HG02973 (cell line): ENCODE results near the gene INMT.

ENCODE experiments used
- ATAC-seq: cut with Tn5 transposase; IDR thresholded peaks from one replicate; pipeline ENCODE4 v1.9.1; 2021; ENCODE audit warnings: moderate library complexity; ENCODE audit not compliant: unreplicated experiment

INMT gene

GRCh38 chr7:30727061-30727945 is 24.6 kb upstream of the INMT start:
- no peak for ATAC-seq

GRCh38 chr7:30728591-30729100 is 23.3 kb upstream of the INMT start:
- no peak for ATAC-seq

- ATAC-seq: no peak
These were observed 22.3 kb upstream of the INMT start for GRCh38 chr7:30729642-30730041.

- ATAC-seq: no peak
These were observed 21.8 kb upstream of the INMT start for GRCh38 chr7:30730097-30730496.

- ATAC-seq: no peak
These were observed 20.9 kb upstream of the INMT start for GRCh38 chr7:30730996-30731395.

GRCh38 chr7:30731581-30731980 is 20.4 kb upstream of the INMT start:
- no peak for ATAC-seq

- ATAC-seq: no peak
These were observed 19.3 kb upstream of the INMT start for GRCh38 chr7:30732606-30733005.

- no peak for ATAC-seq
These were observed 18.7 kb upstream of the INMT start for GRCh38 chr7:30733216-30733615.

GRCh38 chr7:30733691-30734090 is 18.2 kb upstream of the INMT start:
- no peak for ATAC-seq

GRCh38 chr7:30734497-30734896 is 17.4 kb upstream of the INMT start:
- no peak for ATAC-seq

- no peak for ATAC-seq
These were observed 16.3 kb upstream of the INMT start for GRCh38 chr7:30735631-30736030.

- ATAC-seq: no peak
These were observed 15.6 kb upstream of the INMT start for GRCh38 chr7:30736291-30736690.

- ATAC-seq: no peak
These were observed 13.7 kb upstream of the INMT start for GRCh38 chr7:30738026-30738915.

- ATAC-seq: no peak
These were observed 12.2 kb upstream of the INMT start for GRCh38 chr7:30739691-30740090.

- peak; percentile 64 for ATAC-seq
These were observed 11.3 kb upstream of the INMT start for GRCh38 chr7:30740417-30741181.

GRCh38 chr7:30741289-30741688 is 10.6 kb upstream of the INMT start:
- ATAC-seq: no peak

GRCh38 chr7:30743371-30744074 is 8.4 kb upstream of the INMT start:
- no peak for ATAC-seq

- no peak for ATAC-seq
These were observed 7.9 kb upstream of the INMT start for GRCh38 chr7:30744075-30744417.

- no peak for ATAC-seq
These were observed 6.5 kb upstream of the INMT start for GRCh38 chr7:30745261-30745941.

GRCh38 chr7:30750010-30750409 is 1.9 kb upstream of the INMT start:
- no peak for ATAC-seq
